Measurements from ENCODE around the gene ANKRD13B.

The ANKRD13B gene

DNA sequence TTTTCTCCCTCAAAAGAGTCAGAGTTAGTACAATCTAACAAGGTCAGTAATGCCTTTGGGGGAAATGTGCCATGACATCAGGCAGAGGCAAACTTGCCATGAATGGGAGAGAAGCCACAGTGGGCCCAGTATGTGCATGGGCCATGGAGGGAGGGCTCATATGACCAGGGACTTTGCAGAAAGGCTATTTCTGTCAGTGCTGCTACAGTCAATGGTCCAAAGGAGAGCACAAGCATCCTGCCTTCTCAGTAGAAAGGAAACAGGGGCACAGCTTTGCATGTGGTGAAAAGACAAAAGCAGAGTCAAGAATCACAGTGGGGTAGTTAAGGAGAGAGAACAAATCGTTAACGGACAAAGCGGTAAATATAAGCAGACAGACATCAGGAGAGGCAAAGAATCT is 41.0 kb downstream of the ANKRD13B start:
- no peak overlapping the region for H3K27ac ChIP-seq
- TF ChIP-seq, protein P1, sequence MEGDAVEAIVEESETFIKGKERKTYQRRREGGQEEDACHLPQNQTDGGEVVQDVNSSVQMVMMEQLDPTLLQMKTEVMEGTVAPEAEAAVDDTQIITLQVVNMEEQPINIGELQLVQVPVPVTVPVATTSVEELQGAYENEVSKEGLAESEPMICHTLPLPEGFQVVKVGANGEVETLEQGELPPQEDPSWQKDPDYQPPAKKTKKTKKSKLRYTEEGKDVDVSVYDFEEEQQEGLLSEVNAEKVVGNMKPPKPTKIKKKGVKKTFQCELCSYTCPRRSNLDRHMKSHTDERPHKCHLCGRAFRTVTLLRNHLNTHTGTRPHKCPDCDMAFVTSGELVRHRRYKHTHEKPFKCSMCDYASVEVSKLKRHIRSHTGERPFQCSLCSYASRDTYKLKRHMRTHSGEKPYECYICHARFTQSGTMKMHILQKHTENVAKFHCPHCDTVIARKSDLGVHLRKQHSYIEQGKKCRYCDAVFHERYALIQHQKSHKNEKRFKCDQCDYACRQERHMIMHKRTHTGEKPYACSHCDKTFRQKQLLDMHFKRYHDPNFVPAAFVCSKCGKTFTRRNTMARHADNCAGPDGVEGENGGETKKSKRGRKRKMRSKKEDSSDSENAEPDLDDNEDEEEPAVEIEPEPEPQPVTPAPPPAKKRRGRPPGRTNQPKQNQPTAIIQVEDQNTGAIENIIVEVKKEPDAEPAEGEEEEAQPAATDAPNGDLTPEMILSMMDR (conservative IDR thresholded peaks at IDR 0.05): no peak
- no peak for TF ChIP-seq ZFX (IDR thresholded peaks at IDR 0.05)

DNA sequence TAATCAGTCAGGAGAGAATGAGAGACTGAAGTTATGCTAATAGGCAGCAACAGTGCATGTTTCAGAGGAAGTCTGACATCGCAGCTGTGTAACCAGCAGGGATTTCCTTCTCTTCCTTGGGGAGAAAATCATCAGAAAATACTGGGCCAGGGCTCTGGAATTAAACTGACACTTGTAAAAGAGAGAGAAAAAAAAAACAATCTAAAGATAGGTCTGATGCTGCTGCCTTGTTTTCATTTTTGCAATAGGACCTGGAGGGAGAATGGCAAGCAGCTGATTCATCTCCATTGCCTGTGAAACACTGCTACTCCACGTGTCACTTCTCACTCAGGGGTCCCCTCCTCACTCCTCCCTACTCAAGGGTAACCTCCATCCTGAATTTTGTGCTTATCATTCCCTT is 47.5 kb downstream of the ANKRD13B start:
- H3K27ac ChIP-seq: peak overlapping the region; percentile 65
- no peak for TF ChIP-seq ZFX (IDR thresholded peaks at IDR 0.05)
- TF ChIP-seq, protein P1 (conservative IDR thresholded peaks at IDR 0.05): no peak

DNA sequence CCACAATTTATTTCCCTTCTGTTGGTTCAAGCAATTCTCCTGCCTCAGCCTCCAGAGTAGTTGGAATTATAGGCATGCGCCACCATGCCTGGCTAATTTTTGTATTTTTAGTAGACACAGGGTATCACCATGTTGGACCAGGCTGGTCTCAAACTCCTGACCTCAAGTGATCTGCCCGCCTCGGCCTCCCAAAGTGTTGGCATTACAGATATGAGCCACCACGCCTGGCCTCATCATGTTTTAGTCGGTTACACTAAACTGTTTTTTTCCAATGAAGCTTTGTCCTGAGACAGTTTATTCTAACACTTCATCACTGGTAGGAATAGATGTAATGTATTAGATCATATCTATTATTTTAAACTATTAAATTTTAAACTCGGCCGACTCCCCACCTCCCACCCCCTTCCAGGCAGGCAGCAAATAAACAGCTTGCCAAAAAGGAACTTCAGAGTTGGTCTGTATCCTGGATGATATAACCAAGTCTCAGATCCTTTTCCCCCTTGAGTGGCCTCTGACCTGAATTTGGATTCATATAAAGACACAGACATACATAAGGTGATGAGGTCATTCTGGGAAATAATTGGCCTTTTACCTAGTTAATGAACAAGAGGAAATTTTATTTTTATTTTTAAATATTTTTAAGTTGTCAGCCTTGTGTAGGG is 48.2 kb downstream of the ANKRD13B start:
- H3K27ac ChIP-seq: peak overlapping the region; percentile 65
- TF ChIP-seq, protein P1 (conservative IDR thresholded peaks at IDR 0.05): no peak
- TF ChIP-seq ZFX (IDR thresholded peaks at IDR 0.05): no peak

DNA sequence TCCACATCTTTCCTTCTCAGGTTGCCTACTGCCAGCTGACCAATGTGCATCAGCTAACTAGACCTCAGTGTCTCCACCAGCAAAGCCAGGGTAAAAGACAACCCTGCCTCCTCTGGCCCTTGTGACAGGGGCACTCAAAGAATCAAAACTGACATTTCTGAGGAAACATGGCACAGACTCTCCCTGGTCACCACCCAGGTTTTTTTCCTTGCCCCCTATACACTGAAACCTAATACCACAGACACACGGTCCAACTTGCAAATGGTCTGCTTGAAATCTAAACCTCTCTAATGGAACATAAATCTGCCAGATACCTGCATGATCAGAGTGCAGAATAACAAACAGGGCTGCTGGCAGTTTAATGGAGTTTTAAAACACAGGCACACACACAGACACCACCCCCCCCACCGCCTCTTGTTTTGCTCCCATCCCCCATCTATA is 49.3 kb downstream of the ANKRD13B start:
- no peak for TF ChIP-seq ZFX (IDR thresholded peaks at IDR 0.05)
- TF ChIP-seq, protein P1 (conservative IDR thresholded peaks at IDR 0.05): no peak
- H3K27ac ChIP-seq: peak overlapping the region; percentile 53

DNA sequence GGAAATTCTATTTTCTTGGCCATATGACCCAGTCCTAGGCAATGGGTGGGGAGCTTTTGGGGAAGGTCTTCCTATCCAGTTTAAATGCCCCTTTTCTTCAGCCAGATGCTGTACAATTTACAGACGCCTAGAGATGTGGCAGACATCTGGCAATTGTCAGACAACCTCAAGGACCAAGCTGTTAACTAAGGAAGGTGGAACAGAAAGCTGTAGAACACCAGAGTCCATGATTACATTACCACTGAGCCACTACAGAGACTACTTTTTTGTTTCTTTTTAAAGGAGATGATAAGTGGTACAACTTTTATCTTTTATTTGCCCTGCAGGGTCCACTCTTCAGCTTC is 50.9 kb downstream of the ANKRD13B start:
- TF ChIP-seq, protein P1 (conservative IDR thresholded peaks at IDR 0.05): no peak
- no peak for TF ChIP-seq ZFX (IDR thresholded peaks at IDR 0.05)
- H3K27ac ChIP-seq: no peak overlapping the region; the same call in 1 of the 2 replicates

DNA sequence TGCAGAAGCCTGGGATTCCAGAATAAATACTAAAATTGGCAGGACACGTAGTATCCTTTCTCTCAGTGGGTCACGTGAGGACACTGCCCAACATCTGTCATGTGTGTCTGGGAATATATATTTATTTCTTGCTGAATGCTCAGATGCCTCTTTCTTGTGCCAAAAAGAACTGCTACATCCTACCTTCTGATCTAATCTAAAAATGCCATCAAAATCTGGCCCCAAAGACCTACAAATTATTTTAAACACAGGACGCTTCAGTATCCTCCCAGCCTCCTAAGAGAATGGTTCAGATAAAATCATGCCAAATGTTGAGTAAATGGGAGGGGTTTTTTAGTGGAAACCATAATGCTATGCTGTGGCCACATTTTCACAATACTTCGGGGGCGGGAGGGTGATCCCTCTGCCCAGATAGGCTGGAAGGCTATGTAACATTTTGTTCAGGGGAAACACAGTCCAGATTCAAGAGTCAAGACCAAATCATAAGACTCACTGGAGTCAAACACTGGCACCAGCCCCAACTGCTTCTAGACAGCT is 52.7 kb downstream of the ANKRD13B start:
- TF ChIP-seq, protein P1 (conservative IDR thresholded peaks at IDR 0.05): no peak
- TF ChIP-seq ZFX (IDR thresholded peaks at IDR 0.05): no peak
- no peak overlapping the region for H3K27ac ChIP-seq

DNA sequence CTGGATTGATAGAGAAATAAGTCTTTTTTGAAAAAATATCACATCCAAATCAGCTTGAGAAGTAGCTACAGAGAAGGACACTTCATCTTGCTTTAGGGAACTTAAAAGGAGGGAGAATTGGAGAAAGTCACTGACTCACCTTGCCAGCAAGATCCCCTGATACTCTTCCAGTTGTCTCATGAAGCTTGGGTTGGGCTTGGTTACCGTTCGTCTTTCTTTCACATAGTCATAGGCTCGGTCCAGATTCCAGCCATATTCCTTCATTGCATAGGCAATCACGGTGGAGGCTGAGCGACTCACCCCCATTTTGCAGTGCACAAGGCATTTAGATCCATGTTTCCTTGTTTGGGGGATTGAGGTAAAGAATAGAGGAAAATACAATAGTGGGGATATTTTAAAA is 55.1 kb downstream of the ANKRD13B start:
- H3K27ac ChIP-seq: no peak overlapping the region
- TF ChIP-seq, protein P1 (conservative IDR thresholded peaks at IDR 0.05): no peak
- TF ChIP-seq ZFX (IDR thresholded peaks at IDR 0.05): no peak
